Neural crest cell (in vitro differentiated cells): ENCODE measurements around the gene SSNA1. TPM values are rescaled to one million over a fixed set of nuclear protein-coding genes. Genes with fewer than 3 reads are reported as not detected.

Experiments
- DNase-seq: peaks from one replicate; pipeline ENCODE4 v3.0.0; 2021; ENCODE audit warnings: low read depth, mixed read lengths, low spot score
- H3K27ac Mint-ChIP-seq: one replicate; pipeline ENCODE4 v1.8.0; 2021; ENCODE audit warnings: mild to moderate bottlenecking, mixed read lengths; ENCODE audit not compliant: unreplicated experiment
- H3K27me3 Mint-ChIP-seq: 2 replicates; pipeline ENCODE4 v1.8.0; 2021; ENCODE audit warnings: low read depth, mild to moderate bottlenecking, mixed read lengths
- H3K36me3 Mint-ChIP-seq: 2 replicates; pipeline ENCODE4 v1.8.0; 2021; ENCODE audit warnings: low read depth, mild to moderate bottlenecking, mixed read lengths
- H3K4me1 Mint-ChIP-seq: 2 replicates; pipeline ENCODE4 v1.8.0; 2021; ENCODE audit warnings: mixed read lengths
- H3K4me3 Mint-ChIP-seq: one replicate; pipeline ENCODE4 v1.8.0; 2021; ENCODE audit warnings: mild to moderate bottlenecking, mixed read lengths
- H3K9me3 Mint-ChIP-seq: 2 replicates; pipeline ENCODE4 v1.8.0; 2021; ENCODE audit warnings: mixed read lengths
- total RNA-seq: library from RNA; stranded (reverse); gene quantifications from 2 replicates; pipeline ENCODE4 v1.2.1, GENCODE V29; 2021
- TF ChIP-seq, protein P1 (sequence below): fragments of 200-600 bp; sonication (generic); conservative IDR thresholded peaks from 2 replicates; pipeline ENCODE4 v1.5.0; 2021; ENCODE audit warnings: antibody characterized with exemption, mild to moderate bottlenecking

Gene SSNA1
- total RNA-seq, 1 donor from 2014 or later: 66.4 TPM

DNA sequence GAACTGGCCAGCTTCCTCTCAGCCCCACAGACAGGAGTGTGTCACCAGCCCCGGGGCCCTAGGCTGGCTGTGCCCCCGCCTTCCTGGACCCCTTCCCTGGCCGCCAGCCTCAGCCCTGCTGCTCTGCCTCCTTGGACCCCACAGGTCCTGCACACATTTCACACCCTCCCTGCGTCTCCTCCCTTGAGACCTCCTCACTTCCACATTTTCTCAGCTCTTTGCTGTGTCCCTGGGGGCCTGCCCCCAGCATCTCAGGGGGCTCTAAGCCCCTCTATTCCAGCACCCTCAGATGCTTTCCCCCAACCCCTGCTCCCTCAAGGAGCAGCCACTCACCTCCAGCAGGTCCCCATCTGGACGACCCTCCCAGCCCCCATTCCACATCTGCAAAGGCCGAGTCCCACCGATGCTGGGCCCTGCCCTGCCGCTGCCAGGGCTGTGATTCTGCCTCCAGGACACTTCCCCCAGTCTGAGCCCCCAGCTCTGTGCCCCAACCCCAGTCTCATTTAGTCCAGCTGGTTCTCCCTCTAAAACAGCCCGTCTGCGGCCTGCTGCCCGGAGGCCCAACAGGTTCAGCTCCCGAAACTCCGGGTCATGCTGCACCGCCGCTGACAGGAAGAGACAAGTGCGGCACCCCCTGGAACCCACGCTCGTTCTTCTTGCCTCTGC lies 46.4 kb downstream of the SSNA1 start:
- Mint-ChIP-seq H3K4me1 (peaks cover 6% of the 10 kb centered on the region), H3K27ac (no peak overlapping the region), H3K9me3 (no peaks in the 10 kb centered on the region), H3K36me3 (no peaks in the 10 kb centered on the region), H3K4me3 (peak overlapping the region; percentile 69), H3K27me3 (no peaks in the 10 kb centered on the region)
- TF ChIP-seq, protein P1, sequence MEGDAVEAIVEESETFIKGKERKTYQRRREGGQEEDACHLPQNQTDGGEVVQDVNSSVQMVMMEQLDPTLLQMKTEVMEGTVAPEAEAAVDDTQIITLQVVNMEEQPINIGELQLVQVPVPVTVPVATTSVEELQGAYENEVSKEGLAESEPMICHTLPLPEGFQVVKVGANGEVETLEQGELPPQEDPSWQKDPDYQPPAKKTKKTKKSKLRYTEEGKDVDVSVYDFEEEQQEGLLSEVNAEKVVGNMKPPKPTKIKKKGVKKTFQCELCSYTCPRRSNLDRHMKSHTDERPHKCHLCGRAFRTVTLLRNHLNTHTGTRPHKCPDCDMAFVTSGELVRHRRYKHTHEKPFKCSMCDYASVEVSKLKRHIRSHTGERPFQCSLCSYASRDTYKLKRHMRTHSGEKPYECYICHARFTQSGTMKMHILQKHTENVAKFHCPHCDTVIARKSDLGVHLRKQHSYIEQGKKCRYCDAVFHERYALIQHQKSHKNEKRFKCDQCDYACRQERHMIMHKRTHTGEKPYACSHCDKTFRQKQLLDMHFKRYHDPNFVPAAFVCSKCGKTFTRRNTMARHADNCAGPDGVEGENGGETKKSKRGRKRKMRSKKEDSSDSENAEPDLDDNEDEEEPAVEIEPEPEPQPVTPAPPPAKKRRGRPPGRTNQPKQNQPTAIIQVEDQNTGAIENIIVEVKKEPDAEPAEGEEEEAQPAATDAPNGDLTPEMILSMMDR: no peak
- DNase-seq: no peak

- Mint-ChIP-seq H3K4me1 (peaks cover 6% of the 10 kb centered on the region), H3K4me3 (peak overlapping the region; percentile 69), H3K27ac (no peak overlapping the region), H3K36me3 (no peaks in the 10 kb centered on the region), H3K27me3 (no peaks in the 10 kb centered on the region), H3K9me3 (no peaks in the 10 kb centered on the region)
- TF ChIP-seq, protein P1: no peak
- no peak for DNase-seq
Observed at GRCh38 chr9:137235424-137236237, 47.2 kb downstream of the SSNA1 start.

- Mint-ChIP-seq H3K4me3 (no peak overlapping the region), H3K27me3 (peaks cover 4% of the 10 kb centered on the region), H3K9me3 (no peaks in the 10 kb centered on the region), H3K27ac (no peak overlapping the region), H3K36me3 (peaks cover 4% of the 10 kb centered on the region), H3K4me1 (peaks cover 11% of the 10 kb centered on the region)
- peak; percentile 91 for DNase-seq
- TF ChIP-seq, protein P1: peak; percentile 99
Observed at GRCh38 chr9:137236238-137236935, 47.9 kb downstream of the SSNA1 start.

- peaks cover 4% of the 10 kb centered on the region for H3K27me3 Mint-ChIP-seq
- peaks cover 11% of the 10 kb centered on the region for H3K4me1 Mint-ChIP-seq
- H3K27ac Mint-ChIP-seq: no peak overlapping the region
- H3K9me3 Mint-ChIP-seq: no peaks in the 10 kb centered on the region
- peaks cover 4% of the 10 kb centered on the region for H3K36me3 Mint-ChIP-seq
- TF ChIP-seq, protein P1: no peak
- no peak for DNase-seq
- no peak overlapping the region for H3K4me3 Mint-ChIP-seq
Observed at GRCh38 chr9:137236936-137237421, 48.5 kb downstream of the SSNA1 start.
